Stimulated activated CD4-positive, alpha-beta T cell treated with anti-CD3 and anti-CD28 coated beads, TNF-alpha, amount 100 ng/mL, for 48 hours (primary cell): ENCODE results near the gene ORMDL1.
"Not testable (repeated sequence)": the region's sequence is repeated elsewhere in the genome, so short reads cannot be mapped to it uniquely, and the experiment has no call there.

Experiments
- DNase-seq, 3 donors: peaks; one replicate each; pipeline ENCODE4 v3.0.0-alpha.2; 2020; ENCODE audit warnings: low read depth in 3 of 3

ORMDL1 gene

GRCh38 chr2:189770590-189771322 lies 13.4 kb downstream of the ORMDL1 start:
- DNase-seq: no peak

GRCh38 chr2:189763908-189764661 lies 20.1 kb downstream of the ORMDL1 start:
- no peak for DNase-seq

GRCh38 chr2:189762551-189763298 lies 21.4 kb downstream of the ORMDL1 start, which contains the start of gene OSGEPL1:
Gene OSGEPL1, minus strand, starts transcription at chr2:189762792. Its CDS starts 1,152 bp downstream, at chr2:189761640.
- peak; percentile 84 to 89 (median 88) for DNase-seq

- no peak for DNase-seq
Observed at GRCh38 chr2:189762229-189762550, 21.9 kb downstream of the ORMDL1 start.

- DNase-seq: not testable (repeated sequence)
Observed at GRCh38 chr2:189760154-189760553, 24.0 kb downstream of the ORMDL1 start.

GRCh38 chr2:189756311-189756952 lies 27.7 kb downstream of the ORMDL1 start:
- DNase-seq: no peak

GRCh38 chr2:189751080-189751658 lies 33.0 kb downstream of the ORMDL1 start:
- peak in 2 of 3 donors; percentile 16 to 32 for DNase-seq

- no peak for DNase-seq
Observed at GRCh38 chr2:189729430-189729829, 54.7 kb downstream of the ORMDL1 start.

GRCh38 chr2:189726849-189727248 lies 57.3 kb downstream of the ORMDL1 start:
- DNase-seq: no peak

GRCh38 chr2:189726271-189726670 lies 57.9 kb downstream of the ORMDL1 start:
- no peak for DNase-seq

GRCh38 chr2:189723192-189723591 lies 60.9 kb downstream of the ORMDL1 start:
- no peak for DNase-seq
